GM10248 (cell line): ENCODE measurements around the gene VCAN.
A peak's percentile ranks its signal among the peaks of the same experiment; 100 is the strongest.
"Not testable (repeated sequence)": the region's sequence is repeated elsewhere in the genome, so short reads cannot be mapped to it uniquely, and the experiment has no call there.

Source experiments
- CTCF ChIA-PET: fragments of 300-600 bp; sonication (Branson Sonifier 250); formaldehyde crosslinking; extraction: SDS; loops from one replicate; lab custom pipeline; 2021; ENCODE audit warnings: antibody characterized with exemption; lab: Yijun Ruan, JAX
- POLR2A ChIA-PET: fragments of 350-650 bp; sonication (Branson Sonifier 250); formaldehyde crosslinking; extraction: SDS; loops from one replicate; lab custom pipeline; 2020; ENCODE audit warnings: antibody characterized with exemption; lab: Yijun Ruan, JAX
- DNase-seq: peaks from one replicate; pipeline ENCODE4 v3.0.0; 2012; ENCODE audit errors: extremely low spot score
- TF ChIP-seq, protein P1 (sequence below): IDR thresholded peaks from 2 replicates; pipeline ENCODE4 v1.5.1; 2012; ENCODE audit warnings: mild to moderate bottlenecking, low read depth; ENCODE audit errors: extremely low read depth, missing control alignments, control extremely low read depth

VCAN gene

GRCh38 chr5:83433891-83434290 is 37.7 kb upstream of the VCAN start:
- TF ChIP-seq, protein P1, sequence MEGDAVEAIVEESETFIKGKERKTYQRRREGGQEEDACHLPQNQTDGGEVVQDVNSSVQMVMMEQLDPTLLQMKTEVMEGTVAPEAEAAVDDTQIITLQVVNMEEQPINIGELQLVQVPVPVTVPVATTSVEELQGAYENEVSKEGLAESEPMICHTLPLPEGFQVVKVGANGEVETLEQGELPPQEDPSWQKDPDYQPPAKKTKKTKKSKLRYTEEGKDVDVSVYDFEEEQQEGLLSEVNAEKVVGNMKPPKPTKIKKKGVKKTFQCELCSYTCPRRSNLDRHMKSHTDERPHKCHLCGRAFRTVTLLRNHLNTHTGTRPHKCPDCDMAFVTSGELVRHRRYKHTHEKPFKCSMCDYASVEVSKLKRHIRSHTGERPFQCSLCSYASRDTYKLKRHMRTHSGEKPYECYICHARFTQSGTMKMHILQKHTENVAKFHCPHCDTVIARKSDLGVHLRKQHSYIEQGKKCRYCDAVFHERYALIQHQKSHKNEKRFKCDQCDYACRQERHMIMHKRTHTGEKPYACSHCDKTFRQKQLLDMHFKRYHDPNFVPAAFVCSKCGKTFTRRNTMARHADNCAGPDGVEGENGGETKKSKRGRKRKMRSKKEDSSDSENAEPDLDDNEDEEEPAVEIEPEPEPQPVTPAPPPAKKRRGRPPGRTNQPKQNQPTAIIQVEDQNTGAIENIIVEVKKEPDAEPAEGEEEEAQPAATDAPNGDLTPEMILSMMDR: no peak
- CTCF ChIA-PET: no interaction called here
- no peak for DNase-seq
- POLR2A ChIA-PET: no interaction called here

- DNase-seq: no peak
- CTCF ChIA-PET: no interaction called here
- POLR2A ChIA-PET: no interaction called here
- TF ChIP-seq, protein P1: no peak
Observed at GRCh38 chr5:83434946-83435345, 36.6 kb upstream of the VCAN start.

- no peak for DNase-seq
- TF ChIP-seq, protein P1: no peak
- ChIA-PET POLR2A (no interaction called here), CTCF (no interaction called here)
Observed at GRCh38 chr5:83436276-83436675, 35.3 kb upstream of the VCAN start.

GRCh38 chr5:83437697-83438096 is 33.8 kb upstream of the VCAN start:
- CTCF ChIA-PET, POLR2A ChIA-PET, DNase-seq: not testable (repeated sequence)

DNA sequence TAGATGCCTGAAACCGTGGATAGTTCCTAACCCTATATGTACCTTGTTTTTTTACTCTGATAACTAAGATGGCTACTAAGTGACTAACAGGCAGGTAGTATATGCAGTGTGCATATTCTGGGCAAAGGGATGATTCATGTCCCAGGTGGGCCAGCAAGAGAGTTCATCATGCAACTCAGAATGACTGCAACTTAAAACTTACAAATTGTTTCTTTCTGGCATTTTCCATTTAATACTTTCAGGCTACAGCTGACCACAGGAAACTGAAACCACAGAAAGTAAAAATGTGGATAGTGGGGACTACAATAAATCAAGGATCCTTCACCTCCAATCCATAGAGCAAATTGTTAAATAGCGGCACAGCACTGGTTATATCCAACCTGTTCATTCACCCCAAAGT is 30.7 kb upstream of the VCAN start:
- ChIA-PET POLR2A (no interaction called here), CTCF (no interaction called here)
- TF ChIP-seq, protein P1: no peak
- no peak for DNase-seq

DNA sequence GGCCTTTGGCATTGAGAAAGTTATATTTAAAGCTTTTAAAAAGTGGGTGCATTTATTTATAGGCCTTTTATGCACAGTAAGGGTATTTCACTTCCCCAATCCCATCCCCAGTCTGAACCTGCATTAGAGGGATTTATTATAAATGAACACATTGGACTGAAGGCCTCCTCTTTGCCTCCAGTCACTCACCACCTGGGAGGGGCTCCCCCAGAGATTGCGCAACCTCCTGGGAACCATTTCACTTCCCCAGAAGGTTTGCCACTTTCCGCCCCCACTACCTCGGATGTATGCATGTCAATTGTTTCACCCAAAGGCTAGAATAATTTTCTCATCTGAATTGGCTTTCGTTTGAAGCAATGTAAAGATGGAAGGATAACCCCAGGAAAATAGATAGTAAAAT is 29.8 kb upstream of the VCAN start:
- peak; percentile 57 for DNase-seq
- ChIA-PET CTCF (interaction anchor here (0.8 to 0.9 kb wide), 2 partner anchors 11 to 12 kb away, joined by 3 to 4 read pairs; no protein-coding TSS in a partner anchor), POLR2A (no interaction called here)
- TF ChIP-seq, protein P1: no peak

DNA sequence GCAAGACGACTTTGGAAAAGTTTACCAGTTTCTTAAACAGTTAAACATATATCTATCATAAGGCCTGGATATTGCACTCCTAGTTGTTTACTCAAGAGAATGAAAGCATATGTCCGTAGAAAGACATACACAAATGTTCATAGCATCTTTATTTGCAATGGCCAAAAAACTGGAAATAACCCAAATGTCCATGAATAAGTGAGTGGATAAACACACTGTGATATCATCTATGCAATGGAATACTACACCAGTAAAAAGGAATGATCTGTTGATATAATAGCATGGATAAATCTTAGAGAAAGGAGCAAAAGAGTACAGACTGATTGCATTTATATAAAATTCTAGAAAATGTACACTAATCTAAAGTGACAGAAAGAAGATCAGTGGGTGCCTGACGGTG is 28.0 kb upstream of the VCAN start:
- ChIA-PET CTCF (no interaction called here), POLR2A (no interaction called here)
- TF ChIP-seq, protein P1: no peak
- no peak for DNase-seq
